Fibroblast of pulmonary artery (primary cell): ENCODE results near the gene PTCH2.
"Not testable (repeated sequence)": the region's sequence is repeated elsewhere in the genome, so short reads cannot be mapped to it uniquely, and the experiment has no call there.

Experiments used
- DNase-seq: peaks from one replicate; pipeline ENCODE4 v3.0.0-alpha.2; 2010; ENCODE audit warnings: low read depth
- H3K4me3 ChIP-seq: replicated peaks from 2 replicates; pipeline ENCODE4 v1.5.1; 2011; ENCODE audit warnings: low read depth, mild to moderate bottlenecking, control low read depth, low read length, moderate library complexity
- CTCF ChIP-seq: IDR thresholded peaks from 2 replicates; pipeline ENCODE4 v1.5.1; 2011; ENCODE audit warnings: mild to moderate bottlenecking, control low read depth, low read length, inconsistent platforms; ENCODE audit errors: missing control alignments

Gene PTCH2

GRCh38 chr1:44842486-44842861 lies 579 bp downstream of the PTCH2 start:
- TF ChIP-seq CTCF, result no peak
- no peak for DNase-seq
- H3K4me3 ChIP-seq, result peak overlapping the region; percentile 55

GRCh38 chr1:44839576-44839975 lies 3.5 kb downstream of the PTCH2 start:
- no peak overlapping the region for H3K4me3 ChIP-seq
- TF ChIP-seq CTCF, result no peak
- no peak for DNase-seq

- DNase-seq, result not testable (repeated sequence)
Measured at GRCh38 chr1:44838294-44838693, 4.8 kb downstream of the PTCH2 start.

GRCh38 chr1:44835738-44836675 lies 7.0 kb downstream of the PTCH2 start:
- DNase-seq, result peak; percentile 91
- no peak overlapping the region for H3K4me3 ChIP-seq
- TF ChIP-seq CTCF, result peak; percentile 96

More at GRCh38 chr1:44838294-44838693, 4.8 kb downstream of the PTCH2 start:
- not testable (repeated sequence) for H3K4me3 ChIP-seq

- TF ChIP-seq CTCF, result no peak
- H3K4me3 ChIP-seq, result no peak overlapping the region
- DNase-seq, result no peak
Measured at GRCh38 chr1:44834328-44834727, 8.7 kb downstream of the PTCH2 start.

- no peak for TF ChIP-seq CTCF
- H3K4me3 ChIP-seq, result no peak overlapping the region
- no peak for DNase-seq
Measured at GRCh38 chr1:44832056-44832705, 10.9 kb downstream of the PTCH2 start.

GRCh38 chr1:44831516-44831915 lies 11.5 kb downstream of the PTCH2 start:
- TF ChIP-seq CTCF, result no peak
- no peak overlapping the region for H3K4me3 ChIP-seq
- DNase-seq, result no peak
